GM12878 (cell line): ENCODE measurements around the gene GNB3. TPM values are rescaled to one million over a fixed set of nuclear protein-coding genes. Genes with fewer than 3 reads are reported as not detected.
A peak's percentile ranks its signal among the peaks of the same experiment; 100 is the strongest.

Experiments
- ATAC-seq: fragments of 200-7000 bp; cut with Tn5 transposase; 3 replicates; pipeline ENCODE4 v1.9.1; 2020; ENCODE audit warnings: mild to moderate bottlenecking, moderate library complexity
- BruUV-seq: library from RNA; stranded (reverse); fragments of 400-500 nt; replicated peaks from 2 replicates; lab custom pipeline; 2021; lab: Mats Ljungman, UMichigan
- CTCF ChIA-PET: fragments of 300-600 bp; sonication (Branson Sonifier 250); formaldehyde crosslinking; extraction: SDS; loops from one replicate; lab custom pipeline; 2021; ENCODE audit warnings: inconsistent platforms; lab: Yijun Ruan, JAX
- POLR2A ChIA-PET: fragments of 350-600 bp; formaldehyde crosslinking; extraction: SDS; loops from one replicate; lab custom pipeline; 2021; ENCODE audit warnings: inconsistent platforms; lab: Charles Lee
- RAD21 ChIA-PET: fragments of 300-600 bp; sonication (Branson Sonifier 250); formaldehyde crosslinking; loops from one replicate; lab custom pipeline; 2023; ENCODE audit warnings: antibody characterized with exemption; ENCODE audit not compliant: unreplicated experiment; lab: Charles Lee
- SMC1A ChIA-PET: fragments of 300-600 bp; sonication (Branson Sonifier 250); formaldehyde crosslinking; loops from one replicate; lab custom pipeline; 2023; ENCODE audit not compliant: unreplicated experiment, uncharacterized antibody; lab: Charles Lee
- DNase-seq: peaks from one replicate; pipeline ENCODE4 v3.0.0-alpha.2; 2011; ENCODE audit warnings: low read depth, low spot score
- FAIRE-seq: peaks from 3 replicates; lab custom pipeline; 2011; peaks lifted over from hg19 to GRCh38; lab: Jason Lieb, UNC
- H2AFZ ChIP-seq: 2 replicates; pipeline ENCODE4 v1.6.0; 2011; ENCODE audit warnings: low read depth, low read length, control low read depth; ENCODE audit not compliant: control insufficient read depth
- H3K27ac ChIP-seq: 2 replicates; pipeline ENCODE4 v1.5.1; 2011; ENCODE audit warnings: control low read depth; ENCODE audit not compliant: control insufficient read depth, insufficient read depth
- H3K27me3 ChIP-seq, 2 experiments: replicated peaks in 1 of 2; 2 replicates each; pipeline versions ENCODE4 v1.6.0 to v1.6.1; 2011; ENCODE audit warnings: low read length in 1 of 2; ENCODE audit not compliant: control insufficient read depth in 2 of 2, insufficient read depth in 2 of 2
- H3K36me3 ChIP-seq, 2 experiments: 2 replicates each; pipeline ENCODE4 v1.5.1; 2011; ENCODE audit warnings: low read length in 1 of 2; ENCODE audit not compliant: control insufficient read depth in 2 of 2, insufficient read depth in 2 of 2
- H3K4me1 ChIP-seq: 2 replicates; pipeline ENCODE4 v1.6.1; 2011; ENCODE audit warnings: mild to moderate bottlenecking, low read length, moderate library complexity, mixed read lengths; ENCODE audit not compliant: control insufficient read depth, insufficient read depth
- H3K4me2 ChIP-seq: 2 replicates; pipeline ENCODE4 v1.6.0; 2011; ENCODE audit warnings: control low read depth; ENCODE audit not compliant: control insufficient read depth, insufficient read depth
- H3K4me3 ChIP-seq: fragments of 200-600 bp; sonication (generic); 2 replicates; pipeline ENCODE4 v1.5.1; 2016
- H3K79me2 ChIP-seq: 2 replicates; pipeline ENCODE4 v1.6.0; 2011; ENCODE audit warnings: low read length; ENCODE audit not compliant: control insufficient read depth, insufficient read depth
- H3K9ac ChIP-seq: 2 replicates; pipeline ENCODE4 v1.8.0; 2011; ENCODE audit warnings: low read length, control low read depth, mixed read lengths; ENCODE audit not compliant: control insufficient read depth, insufficient read depth
- H3K9me3 ChIP-seq: replicated peaks from 3 replicates; pipeline ENCODE4 v1.5.1; 2011; ENCODE audit warnings: mild to moderate bottlenecking, low read length; ENCODE audit not compliant: control insufficient read depth, insufficient read depth
- H4K20me1 ChIP-seq: 2 replicates; pipeline ENCODE4 v1.6.0; 2011; ENCODE audit not compliant: control insufficient read depth, insufficient read depth
- BHLHE40 ChIP-seq, 2 experiments: fragments of 450-650 bp in 1 of 2; IDR thresholded peaks; 2 replicates each; pipeline ENCODE4 v1.6.1; 2011 to 2017; ENCODE audit warnings: low read depth in 2 of 2, borderline replicate concordance in 1 of 2, improper control_type of control experiment in 1 of 2, low read length in 1 of 2, mild to moderate bottlenecking in 1 of 2
- IKZF1 ChIP-seq: fragments of 450-650 bp; conservative IDR thresholded peaks from 2 replicates; pipeline ENCODE4 v1.6.1; 2017; ENCODE audit warnings: antibody characterized with exemption, mild to moderate bottlenecking
- KLF5 ChIP-seq: fragments of 450-650 bp; IDR thresholded peaks from 2 replicates; pipeline ENCODE4 v1.6.1; 2014; ENCODE audit warnings: mild to moderate bottlenecking; ENCODE audit not compliant: partially characterized antibody
- MEF2B ChIP-seq: fragments of 450-650 bp; IDR thresholded peaks from 2 replicates; pipeline ENCODE4 v1.6.1; 2018; ENCODE audit warnings: mild to moderate bottlenecking, moderate library complexity; ENCODE audit not compliant: partially characterized antibody, poor library complexity, severe bottlenecking
- MYC ChIP-seq: IDR thresholded peaks from 2 replicates; pipeline ENCODE4 v1.6.1; 2011; ENCODE audit warnings: mild to moderate bottlenecking, low read length, moderate library complexity, inconsistent platforms; ENCODE audit not compliant: insufficient read depth, insufficient replicate concordance, insufficient read length, severe bottlenecking
- NR2F1 ChIP-seq: fragments of 450-650 bp; conservative IDR thresholded peaks from 2 replicates; pipeline ENCODE4 v1.6.1; 2017; ENCODE audit warnings: mild to moderate bottlenecking
- NRF1 ChIP-seq: conservative IDR thresholded peaks from 2 replicates; pipeline ENCODE4 v1.6.1; 2011; ENCODE audit warnings: mild to moderate bottlenecking, low read depth, low read length, improper control_type of control experiment
- PML ChIP-seq: IDR thresholded peaks from 2 replicates; pipeline ENCODE4 v1.6.1; 2012; ENCODE audit warnings: low read length, inconsistent platforms
- RAD51 ChIP-seq: fragments of 450-650 bp; IDR thresholded peaks from 2 replicates; pipeline ENCODE4 v1.6.1; 2016; ENCODE audit warnings: moderate library complexity, mild to moderate bottlenecking, inconsistent platforms
- SIX5 ChIP-seq: IDR thresholded peaks from 2 replicates; pipeline ENCODE4 v1.6.1; 2011; ENCODE audit warnings: mild to moderate bottlenecking, low read depth, low read length, moderate library complexity; ENCODE audit not compliant: severe bottlenecking
- SMAD5 ChIP-seq: IDR thresholded peaks from 2 replicates; pipeline ENCODE4 v1.6.1; 2016; ENCODE audit warnings: antibody characterized with exemption, low read depth
- SREBF1 ChIP-seq: IDR thresholded peaks from 2 replicates; pipeline ENCODE4 v1.6.1; 2012; ENCODE audit warnings: mild to moderate bottlenecking, low read length
- STAT1 ChIP-seq: fragments of 450-650 bp; conservative IDR thresholded peaks from 2 replicates; pipeline ENCODE4 v1.6.1; 2014; ENCODE audit warnings: antibody characterized with exemption, mild to moderate bottlenecking
- ZBTB40 ChIP-seq: fragments of 450-650 bp; IDR thresholded peaks from 2 replicates; pipeline ENCODE4 v1.6.1; 2016; ENCODE audit warnings: mild to moderate bottlenecking, moderate library complexity, borderline replicate concordance
- WGBS: methylation state at CpG from one replicate; pipeline ENCODE4 v1.1.6; 2016; ENCODE audit warnings: low lambda C conversion rate; ENCODE audit not compliant: insufficient replicate concordance, insufficient coverage; ENCODE audit errors: missing lambda C conversion rate; 5-methylcytosine and 5-hydroxymethylcytosine counted together
- in situ Hi-C: fragments of 300-500 bp; cut with MboI; formaldehyde crosslinking; loops from 9 replicates; pipeline ENCODE4 v1.14.3; 2018; ENCODE audit warnings: mixed read lengths
- intact Hi-C: fragments of 100-400 bp; cut with micrococcal nuclease; formaldehyde crosslinking; loops from one replicate; pipeline ENCODE4 v1.14.2; 2022; ENCODE audit not compliant: unreplicated experiment
- polyA plus RNA-seq, 11 experiments: library from polyadenylated mRNA; depleted of rRNA in 4 of 11; unstranded in 6 of 11; stranded (reverse) in 5 of 11; fragments of >200 nt; fragmentation: Nextera tagmentation in 4 of 11; fragmentation: Illumina TruSeq in 1 of 11; extraction: Ambion mirVana in 4 of 11; extraction: Trizol in 1 of 11; gene quantifications; 1 replicate in 1 of 11; 2 replicates in 10 of 11; pipeline versions ENCODE4 v1.2.1 to v1.2.3, GENCODE V29; 2011 to 2016; ENCODE audit warnings: inconsistent platforms in 2 of 11, missing spikeins in 2 of 11, low read depth in 1 of 11
- total RNA-seq, 4 experiments: library from RNA; depleted of rRNA in 3 of 4; stranded (reverse); fragments of >200 nt in 3 of 4; fragmentation: Illumina TruSeq in 1 of 4; extraction: Trizol in 1 of 4; gene quantifications; 2 replicates each; pipeline versions ENCODE4 v1.2.1 to v1.2.3, GENCODE V29; 2013 to 2021

The GNB3 gene
- total and polyA plus RNA-seq, 10 of the 15 experiments (the other 5 are each of a cell fraction or from before 2014, with no cell fraction given) = 0.05 to 1.1 (median 0.36) TPM

GRCh38 chr12:6851921-6852650 lies 11.4 kb downstream of the GNB3 start, which contains the start of gene USP5:
TSS of gene USP5 (plus strand) at chr12:6852150. CDS start at chr12:6852180, 30 bp downstream.
- TSS peak; percentile 81 for BruUV-seq
- Histone ChIP-seq H3K4me2 (peak within 1 kb of the TSS; percentile 96), H3K9me3 (no peaks in the 10 kb centered on the region), H3K9ac (peak within 1 kb of the TSS; percentile 71), H3K36me3 (peaks cover 10 to 22% of the 10 kb centered on the region in 2 experiments), H3K27me3 (no peaks in the 10 kb centered on the region), H3K4me1 (peaks cover 28% of the 10 kb centered on the region), H2AFZ (peak within 1 kb of the TSS; percentile 97), H3K79me2 (peaks cover 41% of the 10 kb centered on the region), H3K27ac (peak within 1 kb of the TSS; percentile 84), H3K4me3 (peak within 1 kb of the TSS; percentile 82), H4K20me1 (no peaks in the 10 kb centered on the region)
- POLR2A ChIA-PET = interaction anchor here (0.5 to 8.9 kb wide), 36 partner anchors 9 to 261 kb away, joined by 3 to 84 read pairs (median 4); partner anchors contain the start of genes C12orf57, C1RL, COPS7A and LAG3
- FAIRE-seq (no peak), ATAC-seq (peak; percentile 87), DNase-seq (peak; percentile 99)
- CTCF ChIA-PET = interaction anchor here (0.6 to 9.9 kb wide), 16 partner anchors 17 to 315 kb away, joined by 3 to 173 read pairs (median 4); partner anchors contain the start of genes C1RL, COPS7A, MLF2 and PTPN6
- RAD21 ChIA-PET = interaction anchor here (0.5 to 5.6 kb wide), 24 partner anchors 10 to 320 kb away, joined by 3 to 42 read pairs (median 4); partner anchors contain the start of genes C12orf57, COPS7A, LPAR5 and MLF2
- in situ Hi-C loops (no loop called here), intact Hi-C loops (loop anchor here (1.0 to 5.0 kb wide), 2 partner anchors 39 to 165 kb away; partner anchors contain the start of gene ZNF384)
- under 1% methylated on average over 65 of the region's 65 CpGs for WGBS
- SMC1A ChIA-PET = interaction anchor here (0.6 to 5.0 kb wide), 17 partner anchors 11 to 407 kb away, joined by 3 to 42 read pairs (median 6); partner anchors contain the start of genes CD27, COPS7A, GNB3 and MLF2
- TF ChIP-seq RAD51 = no peak
- peak; percentile 32 to 63; a peak in 3 of 4 replicates for TF ChIP-seq BHLHE40 (IDR thresholded peaks at IDR 0.05; ENCODE audit: borderline replicate concordance in 1 of 2, low read depth in 2 of 2, low read length in 1 of 2)
- TF ChIP-seq PML = no peak
- TF ChIP-seq SIX5 = peak; percentile 99
- TF ChIP-seq KLF5 = peak; percentile 77
- peak; percentile 94; the same call in 1 of the 2 replicates for TF ChIP-seq STAT1
- TF ChIP-seq NR2F1 = 0 out of 2 replicates have a peak, but pooled peaks have one; percentile 22
- TF ChIP-seq IKZF1 = peak; percentile 100
- peak; percentile 98 for TF ChIP-seq ZBTB40
- TF ChIP-seq MEF2B = no peak
- peak; percentile 33 for TF ChIP-seq SMAD5
- TF ChIP-seq SREBF1 = peak; percentile 96
- TF ChIP-seq MYC = peak; percentile 51
- peak; percentile 60 for TF ChIP-seq NRF1
